Measurements from ENCODE around the gene PRTFDC1. TPM values are rescaled to one million over a fixed set of nuclear protein-coding genes. Genes with fewer than 3 reads are reported as not detected.
A peak's percentile ranks its signal among the peaks of the same experiment; 100 is the strongest.

PRTFDC1 gene
- total RNA-seq, 1 donor from 2014 or later, result 9.1 TPM

DNA sequence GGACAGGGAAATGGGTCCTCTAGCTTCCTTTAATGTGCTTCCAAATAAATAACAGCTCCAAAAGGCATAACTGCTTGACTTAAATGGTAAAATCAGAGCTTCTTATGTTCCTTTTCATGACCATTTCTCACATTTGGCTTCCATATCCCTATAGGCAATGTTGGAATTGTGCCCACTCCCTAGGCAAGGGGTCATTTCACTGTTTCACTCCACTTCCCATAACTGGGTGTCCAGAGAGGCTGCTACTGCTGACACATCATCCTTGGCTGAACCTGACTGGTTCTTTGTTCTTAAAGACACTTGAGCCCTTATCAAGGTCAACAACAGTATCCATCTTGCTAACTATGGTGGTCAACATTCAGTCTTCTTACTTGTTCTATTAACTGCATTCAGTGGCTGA is 37.1 kb downstream of the PRTFDC1 start:
- H3K27ac Mint-ChIP-seq (ENCODE audit: unreplicated experiment), result no peak overlapping the region
- H3K27me3 ChIP-seq (ENCODE audit: insufficient read depth, low read length), result no peaks in the 10 kb centered on the region
- no peak overlapping the region for H3K4me2 ChIP-seq (ENCODE audit: low read length)
- no peaks in the 10 kb centered on the region for H3K4me1 ChIP-seq (ENCODE audit: insufficient read depth, low read length)
- DNase-seq (ENCODE audit: low read depth) (no peak), FAIRE-seq (no peak)
- no peak overlapping the region for H3K4me3 Mint-ChIP-seq (ENCODE audit: unreplicated experiment)
- no peaks in the 10 kb centered on the region for H3K36me3 ChIP-seq (ENCODE audit: insufficient read depth, low read length)
- H3K9me3 Mint-ChIP-seq (ENCODE audit: unreplicated experiment), result no peaks in the 10 kb centered on the region
- no peaks in the 10 kb centered on the region for H3K79me2 ChIP-seq (ENCODE audit: insufficient read depth, low read length)
- no peaks in the 10 kb centered on the region for H3K36me3 Mint-ChIP-seq (ENCODE audit: low read depth, unreplicated experiment)
- H3K27ac ChIP-seq (ENCODE audit: low read depth, low read length), result no peak overlapping the region
- no peak overlapping the region for H3K9ac ChIP-seq (ENCODE audit: low read length)
- H3K27me3 Mint-ChIP-seq (ENCODE audit: low read depth, unreplicated experiment), result no peaks in the 10 kb centered on the region
- no peaks in the 10 kb centered on the region for H4K20me1 ChIP-seq (ENCODE audit: insufficient read depth, low read length)
- peaks cover 8% of the 10 kb centered on the region for H3K4me1 Mint-ChIP-seq (ENCODE audit: low read depth, unreplicated experiment)
- TF ChIP-seq, protein P1, sequence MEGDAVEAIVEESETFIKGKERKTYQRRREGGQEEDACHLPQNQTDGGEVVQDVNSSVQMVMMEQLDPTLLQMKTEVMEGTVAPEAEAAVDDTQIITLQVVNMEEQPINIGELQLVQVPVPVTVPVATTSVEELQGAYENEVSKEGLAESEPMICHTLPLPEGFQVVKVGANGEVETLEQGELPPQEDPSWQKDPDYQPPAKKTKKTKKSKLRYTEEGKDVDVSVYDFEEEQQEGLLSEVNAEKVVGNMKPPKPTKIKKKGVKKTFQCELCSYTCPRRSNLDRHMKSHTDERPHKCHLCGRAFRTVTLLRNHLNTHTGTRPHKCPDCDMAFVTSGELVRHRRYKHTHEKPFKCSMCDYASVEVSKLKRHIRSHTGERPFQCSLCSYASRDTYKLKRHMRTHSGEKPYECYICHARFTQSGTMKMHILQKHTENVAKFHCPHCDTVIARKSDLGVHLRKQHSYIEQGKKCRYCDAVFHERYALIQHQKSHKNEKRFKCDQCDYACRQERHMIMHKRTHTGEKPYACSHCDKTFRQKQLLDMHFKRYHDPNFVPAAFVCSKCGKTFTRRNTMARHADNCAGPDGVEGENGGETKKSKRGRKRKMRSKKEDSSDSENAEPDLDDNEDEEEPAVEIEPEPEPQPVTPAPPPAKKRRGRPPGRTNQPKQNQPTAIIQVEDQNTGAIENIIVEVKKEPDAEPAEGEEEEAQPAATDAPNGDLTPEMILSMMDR (IDR thresholded peaks at IDR 0.05; ENCODE audit: insufficient read depth, low read depth, low read length), result no peak
- no peak for TF ChIP-seq EZH2 (IDR thresholded peaks at IDR 0.05; ENCODE audit: insufficient read depth, low read length)
- no peak overlapping the region for H2AFZ ChIP-seq (ENCODE audit: low read depth, low read length)
- no peak overlapping the region for H3K4me3 ChIP-seq (ENCODE audit: insufficient read depth, low read depth, low read length)
- no peaks in the 10 kb centered on the region for H3K9me3 ChIP-seq (ENCODE audit: insufficient read depth, low read depth, low read length)

DNA sequence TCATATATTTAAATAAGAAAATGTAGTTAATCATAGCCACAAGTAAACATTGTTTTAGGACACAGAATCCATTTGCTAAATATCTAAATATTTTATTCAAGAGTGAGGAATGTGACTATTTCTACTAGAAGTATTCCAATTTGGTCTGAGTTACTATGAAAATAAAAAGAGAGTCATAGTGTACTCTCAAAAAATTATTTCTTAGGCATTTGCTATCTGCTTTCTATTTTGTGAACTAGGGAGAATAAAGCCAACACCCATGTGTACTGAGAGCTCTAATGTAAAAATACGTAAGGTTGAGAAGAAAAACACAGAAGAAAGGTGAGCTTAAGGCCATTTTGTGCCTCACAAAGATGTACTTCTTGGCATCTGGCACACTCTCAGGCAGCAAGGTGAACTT is 38.3 kb downstream of the PRTFDC1 start:
- Histone ChIP-seq H3K27ac (ENCODE audit: low read depth, low read length) (no peak overlapping the region), H2AFZ (ENCODE audit: low read depth, low read length) (no peak overlapping the region), H3K4me1 (ENCODE audit: insufficient read depth, low read length) (no peaks in the 10 kb centered on the region)

DNA sequence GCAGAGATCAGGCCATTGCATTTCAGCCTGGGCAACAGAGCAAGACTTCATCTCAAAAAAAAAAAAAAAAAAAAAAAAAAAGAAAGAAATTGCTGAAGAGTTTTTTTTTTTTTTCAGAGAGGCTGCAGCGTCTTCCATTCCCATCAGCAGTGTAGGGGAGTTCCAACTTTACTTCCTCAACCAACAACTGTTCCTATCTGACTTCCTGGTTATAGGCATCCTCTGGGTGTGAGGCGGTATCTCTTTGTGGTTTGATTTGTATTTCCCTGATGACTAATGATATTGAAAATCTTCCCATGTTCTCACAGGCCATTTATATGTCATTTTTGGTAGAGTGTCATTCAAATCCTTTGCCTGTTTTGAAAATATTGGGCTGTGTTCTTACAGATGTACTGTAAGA is 40.2 kb downstream of the PRTFDC1 start:
- Histone ChIP-seq H3K9me3 (ENCODE audit: insufficient read depth, low read depth, low read length) (no peaks in the 10 kb centered on the region), H4K20me1 (ENCODE audit: insufficient read depth, low read length) (no peaks in the 10 kb centered on the region), H2AFZ (ENCODE audit: low read depth, low read length) (no peak overlapping the region), H3K79me2 (ENCODE audit: insufficient read depth, low read length) (no peaks in the 10 kb centered on the region), H3K4me2 (ENCODE audit: low read length) (no peak overlapping the region), H3K36me3 (ENCODE audit: insufficient read depth, low read length) (no peaks in the 10 kb centered on the region), H3K4me1 (ENCODE audit: insufficient read depth, low read length) (peaks cover 5% of the 10 kb centered on the region), H3K4me3 (ENCODE audit: insufficient read depth, low read depth, low read length) (no peak overlapping the region), H3K9ac (ENCODE audit: low read length) (no peak overlapping the region), H3K27ac (ENCODE audit: low read depth, low read length) (no peak overlapping the region), H3K27me3 (ENCODE audit: insufficient read depth, low read length) (no peaks in the 10 kb centered on the region)
- TF ChIP-seq EZH2 (IDR thresholded peaks at IDR 0.05; ENCODE audit: insufficient read depth, low read length), result no peak
- TF ChIP-seq, protein P1 (IDR thresholded peaks at IDR 0.05; ENCODE audit: insufficient read depth, low read depth, low read length), result no peak
- Mint-ChIP-seq H3K36me3 (ENCODE audit: low read depth, unreplicated experiment) (no peaks in the 10 kb centered on the region), H3K4me1 (ENCODE audit: low read depth, unreplicated experiment) (peaks cover 17% of the 10 kb centered on the region), H3K4me3 (ENCODE audit: unreplicated experiment) (no peak overlapping the region), H3K9me3 (ENCODE audit: unreplicated experiment) (no peaks in the 10 kb centered on the region), H3K27ac (ENCODE audit: unreplicated experiment) (no peak overlapping the region), H3K27me3 (ENCODE audit: low read depth, unreplicated experiment) (no peaks in the 10 kb centered on the region)
- no peak for FAIRE-seq
- DNase-seq (ENCODE audit: low read depth), result peak; percentile 29

More for the DNA sequence above, 38.3 kb downstream of the PRTFDC1 start:
- H3K27ac Mint-ChIP-seq (ENCODE audit: unreplicated experiment), result no peak overlapping the region
- no peaks in the 10 kb centered on the region for H4K20me1 ChIP-seq (ENCODE audit: insufficient read depth, low read length)
- no peak overlapping the region for H3K4me3 Mint-ChIP-seq (ENCODE audit: unreplicated experiment)
- no peak for FAIRE-seq
- no peak overlapping the region for H3K4me3 ChIP-seq (ENCODE audit: insufficient read depth, low read depth, low read length)
- H3K9ac ChIP-seq (ENCODE audit: low read length), result no peak overlapping the region
- H3K9me3 ChIP-seq (ENCODE audit: insufficient read depth, low read depth, low read length), result no peaks in the 10 kb centered on the region
- no peaks in the 10 kb centered on the region for H3K27me3 Mint-ChIP-seq (ENCODE audit: low read depth, unreplicated experiment)
- TF ChIP-seq, protein P1 (IDR thresholded peaks at IDR 0.05; ENCODE audit: insufficient read depth, low read depth, low read length), result no peak
- H3K36me3 ChIP-seq (ENCODE audit: insufficient read depth, low read length), result no peaks in the 10 kb centered on the region
- H3K27me3 ChIP-seq (ENCODE audit: insufficient read depth, low read length), result no peaks in the 10 kb centered on the region
- no peaks in the 10 kb centered on the region for H3K79me2 ChIP-seq (ENCODE audit: insufficient read depth, low read length)
- H3K9me3 Mint-ChIP-seq (ENCODE audit: unreplicated experiment), result no peaks in the 10 kb centered on the region
- H3K36me3 Mint-ChIP-seq (ENCODE audit: low read depth, unreplicated experiment), result no peaks in the 10 kb centered on the region
- H3K4me1 Mint-ChIP-seq (ENCODE audit: low read depth, unreplicated experiment), result peaks cover 13% of the 10 kb centered on the region
- DNase-seq (ENCODE audit: low read depth), result no peak
- no peak overlapping the region for H3K4me2 ChIP-seq (ENCODE audit: low read length)
